SK-N-SH treated with all-trans-retinoic acid at 6 μM for 48 hours (cell line): ENCODE data around the gene GABARAP.

Source experiments
- ATAC-seq: fragments of 200-7000 bp; cut with Tn5 transposase; 3 replicates; pipeline ENCODE4 v1.9.1; 2020; ENCODE audit warnings: mild to moderate bottlenecking, moderate library complexity
- CREB5 ChIP-seq: fragments of 250-450 bp; sonication (Bioruptor Pico); IDR thresholded peaks from 2 replicates; pipeline ENCODE4 v1.5.1; 2020; ENCODE audit warnings: low read depth, mild to moderate bottlenecking, moderate library complexity
- CSDC2 ChIP-seq: fragments of 250-450 bp; sonication (Bioruptor Pico); IDR thresholded peaks from 2 replicates; pipeline ENCODE4 v1.5.0; 2020; ENCODE audit warnings: mild to moderate bottlenecking, moderate library complexity
- CSRNP3 ChIP-seq: fragments of 250-450 bp; sonication (Bioruptor Pico); IDR thresholded peaks from 2 replicates; pipeline ENCODE4 v1.5.1; 2021; ENCODE audit warnings: mild to moderate bottlenecking, moderate library complexity
- OSR1 ChIP-seq: fragments of 250-450 bp; sonication (Bioruptor Pico); IDR thresholded peaks from 2 replicates; pipeline ENCODE4 v1.8.0; 2022; ENCODE audit warnings: moderate library complexity, mild to moderate bottlenecking, inconsistent platforms
- PATZ1 ChIP-seq: fragments of 250-450 bp; sonication (Bioruptor Pico); IDR thresholded peaks from 2 replicates; pipeline ENCODE4 v1.8.0; 2020; ENCODE audit warnings: mild to moderate bottlenecking, moderate library complexity, borderline replicate concordance
- POU6F1 ChIP-seq: fragments of 250-450 bp; sonication (Bioruptor Pico); IDR thresholded peaks from 2 replicates; pipeline ENCODE4 v1.8.0; 2021; ENCODE audit warnings: low read depth, mild to moderate bottlenecking, moderate library complexity, borderline replicate concordance
- PPARA ChIP-seq: fragments of 250-450 bp; sonication (Bioruptor Pico); IDR thresholded peaks from 2 replicates; pipeline ENCODE4 v1.5.0; 2020; ENCODE audit warnings: mild to moderate bottlenecking, borderline replicate concordance
- RARB ChIP-seq: fragments of 250-450 bp; sonication (Bioruptor Pico); IDR thresholded peaks from 2 replicates; pipeline ENCODE4 v1.8.0; 2021; ENCODE audit warnings: mild to moderate bottlenecking, moderate library complexity
- SNAI2 ChIP-seq: fragments of 250-450 bp; sonication (Bioruptor Pico); IDR thresholded peaks from 2 replicates; pipeline ENCODE4 v1.5.0; 2020; ENCODE audit warnings: mild to moderate bottlenecking, moderate library complexity
- TCF4 ChIP-seq: fragments of 250-450 bp; sonication (Bioruptor Pico); IDR thresholded peaks from 2 replicates; pipeline ENCODE4 v1.8.0; 2021; ENCODE audit warnings: mild to moderate bottlenecking, moderate library complexity, borderline replicate concordance
- TOX ChIP-seq: fragments of 250-450 bp; sonication (Bioruptor Pico); IDR thresholded peaks from 2 replicates; pipeline ENCODE4 v1.8.0; 2021; ENCODE audit warnings: mild to moderate bottlenecking, moderate library complexity, borderline replicate concordance
- TSHZ2 ChIP-seq: fragments of 250-450 bp; sonication (Bioruptor Pico); IDR thresholded peaks from 2 replicates; pipeline ENCODE4 v1.5.0; 2020; ENCODE audit warnings: mild to moderate bottlenecking, moderate library complexity
- ZFP3 ChIP-seq: fragments of 250-450 bp; sonication (Bioruptor Pico); IDR thresholded peaks from 2 replicates; pipeline ENCODE4 v1.5.0; 2020; ENCODE audit warnings: mild to moderate bottlenecking, moderate library complexity
- ZNF565 ChIP-seq: fragments of 450-650 bp; formaldehyde crosslinking; conservative IDR thresholded peaks from 2 replicates; pipeline ENCODE4 v1.5.0; 2020; ENCODE audit warnings: low read depth, mild to moderate bottlenecking, moderate library complexity
- ZNF70 ChIP-seq: fragments of 450-650 bp; formaldehyde crosslinking; IDR thresholded peaks from 2 replicates; pipeline ENCODE4 v1.5.0; 2020; ENCODE audit warnings: mild to moderate bottlenecking, moderate library complexity
- ZNF8 ChIP-seq: fragments of 450-650 bp; formaldehyde crosslinking; IDR thresholded peaks from 2 replicates; pipeline ENCODE4 v1.5.0; 2020; ENCODE audit warnings: mild to moderate bottlenecking, moderate library complexity

Gene GABARAP

GRCh38 chr17:7211491-7212273 is 30.6 kb downstream of the GABARAP start:
- no peak for TF ChIP-seq CSDC2 (CRISPR knock-in tag)
- ATAC-seq, result no peak

- TF ChIP-seq ZFP3 (CRISPR knock-in tag), result no peak
- TF ChIP-seq POU6F1 (CRISPR knock-in tag), result no peak
- no peak for TF ChIP-seq CREB5 (CRISPR knock-in tag)
- TF ChIP-seq SNAI2, result no peak
- no peak for TF ChIP-seq TCF4 (CRISPR knock-in tag)
- no peak for TF ChIP-seq CSRNP3
- no peak for TF ChIP-seq RARB (CRISPR knock-in tag)
Measured at GRCh38 chr17:7208754-7209460, 33.3 kb downstream of the GABARAP start.

GRCh38 chr17:7208027-7208571 is 34.1 kb downstream of the GABARAP start:
- ATAC-seq, result no peak
- TF ChIP-seq ZNF565 (no peak), TSHZ2 (CRISPR knock-in tag) (no peak), POU6F1 (CRISPR knock-in tag) (no peak), ZNF70 (CRISPR knock-in tag) (no peak), TOX (CRISPR knock-in tag) (no peak), PATZ1 (CRISPR knock-in tag) (no peak), CSRNP3 (no peak), OSR1 (CRISPR knock-in tag) (no peak), TCF4 (CRISPR knock-in tag) (no peak), ZFP3 (CRISPR knock-in tag) (no peak), ZNF8 (CRISPR knock-in tag) (no peak), PPARA (CRISPR knock-in tag) (no peak)
- TF ChIP-seq, all 23 proteins: peak for 0

More at GRCh38 chr17:7208754-7209460, 33.3 kb downstream of the GABARAP start:
- ATAC-seq, result no peak
